Naive thymus-derived CD8-positive, alpha-beta T cell (primary cell): ENCODE results near the gene ZFYVE21. TPM values are rescaled to one million over a fixed set of nuclear protein-coding genes. Genes with fewer than 3 reads are reported as not detected.

Experiments
- ATAC-seq, 2 donors: fragments of 150-1000 bp; cut with Tn5 transposase in 1 of 2; sonication (Bioruptor Pico), chemical (Tn5 transposase) in 1 of 2; 1 replicate in 1 of 2; 2 replicates in 1 of 2; pipeline ENCODE4 v1.10.0; 2021; ENCODE audit warnings: mild to moderate bottlenecking in 2 of 2, moderate library complexity in 2 of 2
- POLR2A ChIA-PET: fragments of 350-600 bp; sonication (Branson Sonifier 250); formaldehyde crosslinking; loops from one replicate; lab custom pipeline; 2021; ENCODE audit warnings: antibody characterized with exemption; lab: Charles Lee
- DNase-seq, 10 donors: peaks; one replicate each; pipeline versions ENCODE4 v3.0.0 to v3.0.0-alpha.2; 2020 to 2022
- H3K27ac Mint-ChIP-seq, 10 donors: one replicate each; pipeline ENCODE4 v1.8.0; 2020 to 2022; ENCODE audit warnings: mild to moderate bottlenecking in 10 of 10, mixed read lengths in 10 of 10, moderate library complexity in 4 of 10, inconsistent platforms in 1 of 10
- H3K27me3 Mint-ChIP-seq, 5 donors: one replicate each; pipeline ENCODE4 v1.8.0; 2021 to 2022; ENCODE audit warnings: mixed read lengths in 5 of 5
- H3K36me3 Mint-ChIP-seq, 3 donors: one replicate each; pipeline ENCODE4 v1.8.0; 2020 to 2022; ENCODE audit warnings: mixed read lengths in 3 of 3, mild to moderate bottlenecking in 2 of 3, inconsistent platforms in 1 of 3
- H3K4me1 Mint-ChIP-seq, 4 donors: one replicate each; pipeline ENCODE4 v1.8.0; 2021 to 2022; ENCODE audit warnings: mixed read lengths in 4 of 4
- H3K4me3 Mint-ChIP-seq, 10 donors: one replicate each; pipeline ENCODE4 v1.8.0; 2020 to 2022; ENCODE audit warnings: mild to moderate bottlenecking in 10 of 10, mixed read lengths in 10 of 10, moderate library complexity in 6 of 10, inconsistent platforms in 1 of 10
- H3K9me3 Mint-ChIP-seq, 9 donors: one replicate each; pipeline ENCODE4 v1.8.0; 2020 to 2022; ENCODE audit warnings: mixed read lengths in 9 of 9, mild to moderate bottlenecking in 3 of 9, inconsistent platforms in 1 of 9, moderate library complexity in 1 of 9
- polyA plus RNA-seq, 3 donors: library from polyadenylated mRNA; unstranded; fragments of 300-500 nt; fragmentation: Illumina TruSeq; gene quantifications; one replicate each; pipeline ENCODE4 v1.2.3, GENCODE V29; 2021
- total RNA-seq, 8 experiments: library from RNA in 2 of 8; stranded (reverse) in 2 of 8; gene quantifications; one replicate each; pipeline ENCODE4 v1.2.3 and lab custom pipeline; 2021 to 2026

Gene ZFYVE21
- total and polyA plus RNA-seq, 5 experiments from 2014 or later = 7.7 to 16.9 (median 8.7) TPM

DNA sequence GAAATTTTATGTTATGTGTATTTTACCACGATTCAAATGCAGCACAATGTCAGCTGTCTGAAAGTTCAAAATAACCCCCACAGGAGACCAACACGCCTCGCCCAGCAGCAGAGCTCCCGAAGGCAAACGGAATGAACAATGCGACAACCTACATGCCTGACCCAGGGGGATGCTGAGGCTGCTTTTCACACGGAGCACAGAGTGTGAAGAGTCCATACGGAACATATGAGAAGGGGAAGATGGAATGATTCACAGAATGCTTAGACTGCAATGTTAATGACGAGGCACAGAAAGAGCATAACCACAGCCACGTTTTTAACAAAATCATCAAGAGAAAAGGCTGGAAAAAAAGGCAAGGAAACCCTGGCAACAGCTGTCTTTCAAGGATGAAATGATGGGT is 22.6 kb downstream of the ZFYVE21 start:
- no peaks in the 10 kb centered on the region for H3K27me3 Mint-ChIP-seq
- no peak overlapping the region for H3K4me3 Mint-ChIP-seq
- POLR2A ChIA-PET = interaction anchor here (0.6 kb wide), 1 partner anchor 521 kb away, joined by 4 read pairs; no protein-coding TSS in a partner anchor
- no peak overlapping the region for H3K27ac Mint-ChIP-seq
- H3K4me1 Mint-ChIP-seq = no peaks in the 10 kb centered on the region
- no peak for ATAC-seq
- DNase-seq = no peak
- peaks cover 0 to 60% (median 9%) of the 10 kb centered on the region in 3 donors for H3K36me3 Mint-ChIP-seq
- H3K9me3 Mint-ChIP-seq = no peaks in the 10 kb centered on the region

GRCh38 chr14:103738701-103739451 is 23.3 kb downstream of the ZFYVE21 start:
- H3K4me3 Mint-ChIP-seq = no peak overlapping the region
- DNase-seq = no peak
- H3K36me3 Mint-ChIP-seq = peaks cover 0 to 54% (median 9%) of the 10 kb centered on the region in 3 donors
- POLR2A ChIA-PET = no interaction called here
- no peak overlapping the region for H3K27ac Mint-ChIP-seq
- no peaks in the 10 kb centered on the region for H3K4me1 Mint-ChIP-seq
- no peaks in the 10 kb centered on the region for H3K27me3 Mint-ChIP-seq
- H3K9me3 Mint-ChIP-seq = no peaks in the 10 kb centered on the region
- no peak for ATAC-seq

DNA sequence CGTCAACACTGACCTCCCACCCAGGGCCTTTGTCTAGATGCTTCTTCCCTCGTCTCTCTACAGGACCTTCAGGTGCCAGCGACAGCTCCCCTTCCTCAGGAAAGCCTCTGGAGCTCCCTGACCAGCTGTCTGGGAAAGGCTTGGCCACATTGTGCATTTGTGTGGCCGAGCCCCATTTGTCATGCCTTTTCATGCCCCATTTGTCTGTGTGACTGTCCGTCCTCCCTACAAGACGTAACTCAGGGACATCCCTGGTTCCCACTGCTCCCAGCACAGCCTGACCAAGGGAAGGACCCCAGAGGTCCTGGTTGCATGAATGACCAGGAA is 23.8 kb downstream of the ZFYVE21 start:
- Mint-ChIP-seq H3K9me3 (no peaks in the 10 kb centered on the region), H3K4me1 (no peaks in the 10 kb centered on the region), H3K27ac (peak overlapping the region in 1 of 10 donors; percentile 40), H3K4me3 (no peak overlapping the region), H3K27me3 (no peaks in the 10 kb centered on the region), H3K36me3 (peaks cover 0 to 54% (median 9%) of the 10 kb centered on the region in 3 donors)
- DNase-seq (no peak), ATAC-seq (no peak)
- POLR2A ChIA-PET = no interaction called here

DNA sequence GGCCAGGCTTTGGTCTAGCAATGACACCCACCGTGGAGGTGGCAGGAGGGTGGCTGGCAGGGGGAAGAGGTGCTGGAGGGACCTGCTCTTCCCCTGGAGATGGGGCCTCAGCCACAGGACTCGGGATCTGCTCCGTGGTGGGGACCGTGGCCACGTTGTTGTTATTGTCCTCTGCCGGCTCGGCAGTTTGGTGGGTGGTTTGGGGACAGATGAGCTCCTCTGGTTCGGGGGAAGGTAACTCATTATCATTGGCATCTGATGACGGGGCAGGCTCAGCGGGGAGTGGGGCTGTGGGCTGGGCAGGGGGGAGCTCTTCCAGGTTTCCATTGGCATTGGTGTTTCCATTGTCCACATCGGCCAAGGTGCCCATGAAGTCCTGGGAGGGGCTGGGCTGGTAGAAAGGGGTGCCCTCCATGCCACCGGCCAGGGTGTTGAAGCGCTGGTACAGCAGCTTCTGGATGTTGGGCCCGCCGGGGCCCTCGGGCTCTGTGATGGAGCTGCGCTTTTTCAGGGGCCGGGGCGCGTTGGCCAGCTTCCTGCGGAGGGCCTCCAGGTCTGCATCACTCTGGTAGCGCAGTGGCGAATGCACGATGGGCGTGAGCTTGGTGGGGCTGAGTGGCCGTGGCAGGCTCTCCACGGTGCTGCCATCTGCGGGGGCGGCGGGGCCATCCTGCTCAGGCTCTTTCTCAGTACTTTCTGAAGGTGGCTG is 24.3 kb downstream of the ZFYVE21 start:
- Mint-ChIP-seq H3K36me3 (peaks cover 0 to 51% (median 11%) of the 10 kb centered on the region in 3 donors), H3K9me3 (no peaks in the 10 kb centered on the region), H3K27ac (peak overlapping the region in 1 of 10 donors; percentile 40), H3K4me1 (no peaks in the 10 kb centered on the region), H3K27me3 (no peaks in the 10 kb centered on the region), H3K4me3 (no peak overlapping the region)
- DNase-seq (no peak), ATAC-seq (no peak)
- POLR2A ChIA-PET = no interaction called here

DNA sequence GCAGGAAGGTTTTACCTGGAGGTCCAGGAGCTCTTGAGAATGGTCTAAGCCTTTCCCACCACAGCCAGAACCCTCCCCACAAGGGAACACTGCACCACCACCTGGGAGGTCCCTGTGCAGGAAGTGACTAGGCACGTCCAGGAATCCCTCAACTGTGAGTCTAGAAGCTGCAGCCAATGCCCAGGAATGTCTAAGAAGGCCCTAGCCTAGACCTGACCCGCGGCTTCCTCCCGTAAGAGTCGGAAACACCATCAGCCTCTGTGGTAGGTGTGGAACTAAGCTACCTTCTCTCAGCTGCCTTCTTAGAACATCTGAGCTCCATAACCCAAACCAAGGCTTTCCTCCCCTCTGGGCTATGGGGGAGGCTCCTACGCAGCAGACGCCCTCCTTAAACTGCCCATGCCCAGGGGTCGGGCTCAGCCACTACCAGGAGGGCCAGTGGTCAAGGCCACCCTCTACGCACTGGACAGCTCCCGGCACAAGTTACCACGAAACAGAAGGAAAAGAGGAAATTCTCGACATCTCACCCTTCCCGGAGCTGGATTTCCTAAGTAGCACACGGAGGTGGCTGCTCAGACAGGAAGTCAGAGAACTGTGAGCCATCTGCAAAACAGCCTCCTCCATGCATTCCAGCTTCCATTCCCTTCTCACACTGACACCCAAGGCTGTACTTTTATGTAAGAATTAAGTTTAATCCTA is 25.5 kb downstream of the ZFYVE21 start:
- H3K36me3 Mint-ChIP-seq = peaks cover 0 to 51% (median 11%) of the 10 kb centered on the region in 3 donors
- no peaks in the 10 kb centered on the region for H3K27me3 Mint-ChIP-seq
- no peak overlapping the region for H3K4me3 Mint-ChIP-seq
- H3K4me1 Mint-ChIP-seq = no peaks in the 10 kb centered on the region
- no peaks in the 10 kb centered on the region for H3K9me3 Mint-ChIP-seq
- ATAC-seq (no peak), DNase-seq (no peak)
- POLR2A ChIA-PET = no interaction called here
- H3K27ac Mint-ChIP-seq = no peak overlapping the region

GRCh38 chr14:103741876-103742275 is 26.3 kb downstream of the ZFYVE21 start:
- no peak for DNase-seq
- Mint-ChIP-seq H3K27me3 (no peaks in the 10 kb centered on the region), H3K27ac (no peak overlapping the region), H3K36me3 (peaks cover 0 to 51% (median 11%) of the 10 kb centered on the region in 3 donors), H3K4me1 (no peaks in the 10 kb centered on the region), H3K4me3 (no peak overlapping the region), H3K9me3 (no peaks in the 10 kb centered on the region)
- POLR2A ChIA-PET = no interaction called here
- no peak for ATAC-seq

- no peak overlapping the region for H3K27ac Mint-ChIP-seq
- peaks cover 0 to 5% (median under 1%) of the 10 kb centered on the region in 4 donors for H3K4me1 Mint-ChIP-seq
- no peak for ATAC-seq
- H3K9me3 Mint-ChIP-seq = no peaks in the 10 kb centered on the region
- peaks cover 0 to 45% (median 11%) of the 10 kb centered on the region in 3 donors for H3K36me3 Mint-ChIP-seq
- no peak for DNase-seq
- POLR2A ChIA-PET = no interaction called here
- H3K27me3 Mint-ChIP-seq = no peaks in the 10 kb centered on the region
- no peak overlapping the region for H3K4me3 Mint-ChIP-seq
These were observed 27.1 kb downstream of the ZFYVE21 start for GRCh38 chr14:103742499-103743255.

DNA sequence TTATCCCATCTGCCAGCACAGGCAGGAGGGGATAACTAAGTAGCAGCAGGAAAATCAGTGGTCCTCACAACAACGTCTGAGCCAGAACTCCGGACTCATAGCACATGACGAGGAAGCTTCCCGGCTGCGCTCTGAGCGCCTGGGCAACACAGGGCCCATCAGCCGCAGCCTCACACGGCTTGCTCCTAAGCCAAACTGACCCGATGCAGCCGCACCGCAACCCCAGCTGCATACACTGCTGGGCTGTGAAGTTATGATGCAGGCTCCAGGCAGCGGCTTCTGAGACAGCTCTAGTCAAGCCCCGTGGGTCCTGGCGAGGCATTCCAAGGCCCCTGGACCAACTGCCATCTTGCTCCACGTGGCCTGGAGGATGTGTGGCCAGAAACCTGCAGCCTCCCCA is 28.1 kb downstream of the ZFYVE21 start:
- H3K27ac Mint-ChIP-seq = no peak overlapping the region
- H3K9me3 Mint-ChIP-seq = no peaks in the 10 kb centered on the region
- no peak overlapping the region for H3K4me3 Mint-ChIP-seq
- H3K4me1 Mint-ChIP-seq = peaks cover 8 to 15% (median 10%) of the 10 kb centered on the region in 4 donors
- H3K36me3 Mint-ChIP-seq = peaks cover 0 to 36% (median 8%) of the 10 kb centered on the region in 3 donors
- no peak for DNase-seq
- no peaks in the 10 kb centered on the region for H3K27me3 Mint-ChIP-seq
- no peak for ATAC-seq
- POLR2A ChIA-PET = no interaction called here

GRCh38 chr14:103744621-103745395 is 29.2 kb downstream of the ZFYVE21 start:
- POLR2A ChIA-PET = no interaction called here
- no peak overlapping the region for H3K4me3 Mint-ChIP-seq
- ATAC-seq = no peak
- peak overlapping the region in 2 of 10 donors; percentile 12 to 27 for H3K27ac Mint-ChIP-seq
- H3K4me1 Mint-ChIP-seq = peaks cover 12 to 24% (median 18%) of the 10 kb centered on the region in 4 donors
- DNase-seq = no peak
- no peaks in the 10 kb centered on the region for H3K9me3 Mint-ChIP-seq
- no peaks in the 10 kb centered on the region for H3K27me3 Mint-ChIP-seq
- peaks cover 0 to 36% (median 8%) of the 10 kb centered on the region in 3 donors for H3K36me3 Mint-ChIP-seq

GRCh38 chr14:103745424-103745823 is 29.8 kb downstream of the ZFYVE21 start:
- no peak for ATAC-seq
- peaks cover 12 to 26% (median 19%) of the 10 kb centered on the region in 4 donors for H3K4me1 Mint-ChIP-seq
- no peaks in the 10 kb centered on the region for H3K27me3 Mint-ChIP-seq
- no peak overlapping the region for H3K27ac Mint-ChIP-seq
- H3K4me3 Mint-ChIP-seq = no peak overlapping the region
- H3K36me3 Mint-ChIP-seq = peaks cover 0 to 32% (median 8%) of the 10 kb centered on the region in 3 donors
- H3K9me3 Mint-ChIP-seq = no peaks in the 10 kb centered on the region
- DNase-seq = no peak
- POLR2A ChIA-PET = no interaction called here

GRCh38 chr14:103746701-103747100 is 31.1 kb downstream of the ZFYVE21 start:
- no peaks in the 10 kb centered on the region for H3K27me3 Mint-ChIP-seq
- ATAC-seq (no peak), DNase-seq (no peak)
- H3K27ac Mint-ChIP-seq = peak overlapping the region in 3 of 10 donors; percentile 55 to 65 (median 63)
- no peak overlapping the region for H3K4me3 Mint-ChIP-seq
- H3K4me1 Mint-ChIP-seq = peaks cover 12 to 26% (median 19%) of the 10 kb centered on the region in 4 donors
- POLR2A ChIA-PET = interaction anchor here (1.1 kb wide), 1 partner anchor 174 kb away, joined by 5 read pairs; no protein-coding TSS in a partner anchor
- peaks cover 0 to 27% (median 8%) of the 10 kb centered on the region in 3 donors for H3K36me3 Mint-ChIP-seq
- H3K9me3 Mint-ChIP-seq = no peaks in the 10 kb centered on the region
